ENCODE results near the gene ACSM6.
"Not testable (repeated sequence)": the region's sequence is repeated elsewhere in the genome, so short reads cannot be mapped to it uniquely, and the experiment has no call there.

The ACSM6 gene

DNA sequence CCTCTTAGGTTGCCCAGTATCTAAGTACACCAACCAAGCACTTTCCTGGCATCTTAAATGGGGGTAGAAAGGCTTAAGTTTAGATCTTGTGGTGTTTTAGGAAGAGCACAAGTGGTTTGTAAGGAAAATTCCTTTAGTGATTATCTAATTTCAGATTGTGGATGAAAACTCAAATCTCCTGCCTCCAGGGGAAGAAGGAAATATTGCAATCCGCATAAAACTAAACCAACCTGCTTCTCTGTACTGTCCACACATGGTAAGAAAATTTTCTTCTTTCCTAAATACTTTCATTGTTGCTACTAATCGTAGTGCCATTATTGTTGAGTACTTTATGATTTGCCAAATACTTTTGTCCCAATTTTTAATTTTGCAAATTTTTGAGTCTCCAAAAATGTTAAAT, 31.1 kb downstream of the ACSM6 start:
- in situ Hi-C loops (cut with MboI; ENCODE audit: low sequenced_read_pairs, unreplicated experiment) = no loop called here
- TF ChIP-seq CTCF (IDR thresholded peaks at IDR 0.05; ENCODE audit: borderline replicate concordance, control extremely low read depth, extremely low read depth, insufficient read depth, missing control alignments) = no peak
- no peak for DNase-seq (ENCODE audit: low spot score)

GRCh38 chr10:95228934-95229723, 35.1 kb downstream of the ACSM6 start:
- in situ Hi-C loops (cut with MboI; ENCODE audit: low sequenced_read_pairs, unreplicated experiment); DNase-seq (ENCODE audit: low spot score): not testable (repeated sequence)

DNA sequence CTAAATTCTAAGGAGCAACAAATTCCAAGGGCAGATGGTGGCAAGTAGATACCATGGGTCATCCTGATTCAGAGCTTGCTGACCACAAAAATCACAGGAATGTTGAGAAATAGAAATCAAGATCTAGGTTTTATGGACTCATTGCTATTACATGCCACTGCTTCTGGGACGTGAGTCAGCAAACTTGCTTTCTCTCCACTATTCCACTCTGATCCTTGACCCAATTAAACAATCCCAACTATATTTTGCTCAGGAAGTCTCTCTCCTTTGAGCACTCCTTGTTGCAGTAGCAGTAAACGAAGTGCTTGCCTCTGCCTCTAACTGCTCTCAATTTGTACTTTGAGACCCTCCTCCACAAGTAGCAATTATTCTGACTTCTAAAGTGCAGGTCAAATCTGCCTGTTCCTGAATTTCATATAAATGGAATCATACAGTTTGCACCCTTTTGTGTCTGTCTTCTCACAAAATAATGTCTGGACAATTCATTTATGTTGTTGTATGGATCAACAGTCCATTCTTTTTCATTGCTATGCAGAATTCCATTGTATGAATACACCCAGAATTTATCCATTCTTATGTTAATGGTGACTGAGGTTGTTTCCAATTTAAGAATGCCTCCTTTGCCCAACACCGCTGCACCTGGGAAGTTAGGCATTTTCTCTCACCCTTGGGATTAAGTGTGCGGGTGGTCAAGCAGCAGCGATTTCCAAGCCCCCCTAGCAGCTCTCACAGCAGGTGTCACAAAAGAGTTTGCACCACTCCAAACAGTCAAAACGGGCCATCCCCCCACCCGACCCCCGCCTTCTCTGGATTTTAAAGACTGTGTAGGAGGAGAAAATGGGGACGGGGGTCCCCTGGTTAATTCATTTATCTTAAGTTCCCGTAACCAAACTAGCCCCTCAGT, 35.9 kb downstream of the ACSM6 start:
- no peak for TF ChIP-seq CTCF (IDR thresholded peaks at IDR 0.05; ENCODE audit: borderline replicate concordance, control extremely low read depth, extremely low read depth, insufficient read depth, missing control alignments)
- DNase-seq (ENCODE audit: low spot score) = no peak
- in situ Hi-C loops (cut with MboI; ENCODE audit: low sequenced_read_pairs, unreplicated experiment) = no loop called here

DNA sequence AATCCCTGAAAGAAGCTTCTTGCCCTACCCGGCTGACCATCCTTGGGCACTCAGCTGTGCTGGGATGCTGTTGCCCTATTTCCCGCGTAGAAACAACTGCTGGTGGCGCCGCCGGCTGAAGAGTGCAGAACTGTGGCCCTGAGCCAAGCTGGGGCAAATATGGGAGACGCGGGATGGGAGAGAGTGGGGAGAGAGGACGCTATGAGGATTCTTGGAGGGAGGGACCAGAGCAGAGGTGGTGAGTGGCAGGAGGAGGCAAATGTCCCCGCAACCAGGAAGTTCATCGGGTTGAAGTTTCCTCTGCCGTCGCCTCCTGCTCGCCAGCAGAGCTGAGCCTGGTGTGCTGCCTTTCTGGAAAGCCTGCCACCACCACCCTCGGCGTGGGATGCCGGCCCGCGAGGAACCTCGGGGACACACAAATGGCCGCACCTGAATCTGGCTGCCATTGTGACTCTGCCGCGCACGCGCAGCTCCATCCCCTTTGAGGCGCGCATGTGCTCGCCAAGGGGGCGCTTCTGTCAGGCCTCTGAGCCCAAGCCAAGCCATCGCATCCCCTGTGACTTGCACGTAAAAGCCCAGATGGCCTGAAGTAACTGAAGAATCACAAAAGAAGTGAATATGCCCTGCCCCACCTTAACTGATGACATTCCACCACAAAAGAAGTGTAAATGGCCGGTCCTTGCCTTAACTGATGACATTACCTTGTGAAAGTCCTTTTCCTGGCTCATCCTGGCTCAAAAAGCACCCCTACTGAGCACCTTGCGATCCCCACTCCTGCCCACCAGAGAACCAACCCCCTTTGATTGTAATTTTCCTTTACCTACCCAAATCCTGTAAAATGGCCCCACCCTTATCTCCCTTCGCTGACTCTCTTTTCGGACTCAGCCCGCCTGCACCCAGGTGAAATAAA, 36.9 kb downstream of the ACSM6 start:
- DNase-seq (ENCODE audit: low spot score) = peak; percentile 72
- in situ Hi-C loops (cut with MboI; ENCODE audit: low sequenced_read_pairs, unreplicated experiment) = not testable (repeated sequence)

DNA sequence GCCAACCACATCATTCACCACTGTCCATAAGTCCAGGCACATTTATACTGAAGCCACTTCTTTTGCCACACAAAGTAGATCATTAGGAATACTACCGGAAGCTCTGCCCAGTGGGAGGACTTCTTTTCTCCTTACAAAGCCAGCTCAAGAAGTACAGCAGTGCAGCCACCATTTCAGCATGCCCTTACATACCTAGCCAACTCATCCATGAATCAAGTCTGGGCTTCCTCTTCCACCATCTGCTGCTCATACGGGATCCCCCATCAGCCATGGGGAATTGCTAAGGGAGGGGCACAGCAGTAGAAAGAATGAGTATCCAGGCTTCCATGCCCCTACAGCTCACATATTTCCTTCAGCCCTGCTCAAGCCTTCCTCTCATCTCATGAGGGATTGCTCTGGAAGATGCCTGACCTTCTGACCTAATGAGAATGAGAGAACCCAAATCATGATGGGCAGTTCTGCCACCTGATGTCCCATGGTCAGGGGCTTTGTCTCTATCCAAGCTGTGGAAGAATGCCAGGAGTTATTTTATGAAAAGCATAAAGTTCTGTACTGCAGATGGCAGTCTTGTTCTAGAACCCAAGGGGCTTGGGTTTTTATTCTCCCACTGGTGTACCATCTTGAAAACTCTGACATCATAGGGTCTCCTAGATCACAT, 39.5 kb downstream of the ACSM6 start:
- DNase-seq (ENCODE audit: low spot score) = no peak
- in situ Hi-C loops (cut with MboI; ENCODE audit: low sequenced_read_pairs, unreplicated experiment) = no loop called here
- no peak for TF ChIP-seq CTCF (IDR thresholded peaks at IDR 0.05; ENCODE audit: borderline replicate concordance, control extremely low read depth, extremely low read depth, insufficient read depth, missing control alignments)

DNA sequence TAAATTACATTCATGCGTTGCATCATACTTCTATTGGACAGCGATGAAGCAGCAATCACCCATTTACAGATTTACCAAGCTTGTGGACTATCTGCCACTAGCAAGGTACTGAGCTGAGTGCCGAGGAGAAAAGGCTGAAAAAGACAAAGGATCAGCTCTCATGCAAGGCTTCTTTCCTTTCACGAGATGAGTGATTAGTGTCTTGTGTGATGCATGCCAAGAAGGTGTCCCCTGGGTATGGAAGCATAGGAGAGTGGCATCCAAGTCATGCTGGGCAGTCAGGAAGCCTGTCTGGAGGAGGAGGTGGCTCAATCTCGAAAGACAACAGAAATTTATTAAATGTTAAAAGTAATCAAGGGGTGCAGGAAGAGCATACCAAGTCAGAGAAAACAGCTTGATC, 40.9 kb downstream of the ACSM6 start:
- no peak for DNase-seq (ENCODE audit: low spot score)
- TF ChIP-seq CTCF (IDR thresholded peaks at IDR 0.05; ENCODE audit: borderline replicate concordance, control extremely low read depth, extremely low read depth, insufficient read depth, missing control alignments) = no peak
- in situ Hi-C loops (cut with MboI; ENCODE audit: low sequenced_read_pairs, unreplicated experiment) = no loop called here

DNA sequence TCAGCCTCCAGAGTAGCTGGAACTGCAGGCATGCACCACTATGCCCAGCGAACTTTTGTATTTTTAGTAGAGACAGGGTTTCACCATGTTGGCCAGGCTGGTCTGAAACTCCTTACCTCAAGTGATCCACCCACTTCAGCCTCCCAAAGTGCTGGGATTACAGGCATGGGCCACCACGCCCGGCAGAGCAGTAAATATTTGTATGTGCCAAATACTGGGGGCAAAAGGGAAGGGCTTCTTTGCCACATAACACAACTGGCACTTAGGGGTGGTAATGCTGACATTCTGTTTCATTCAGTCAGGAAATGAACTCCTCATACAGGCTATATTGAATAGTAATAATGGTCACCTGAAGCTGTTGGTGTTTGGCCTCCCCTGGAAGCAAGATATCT, 41.6 kb downstream of the ACSM6 start:
- TF ChIP-seq CTCF (IDR thresholded peaks at IDR 0.05; ENCODE audit: borderline replicate concordance, control extremely low read depth, extremely low read depth, insufficient read depth, missing control alignments) = no peak
- no peak for DNase-seq (ENCODE audit: low spot score)
- in situ Hi-C loops (cut with MboI; ENCODE audit: low sequenced_read_pairs, unreplicated experiment) = no loop called here
